Panc1 (cell line): ENCODE results near the gene PPARD. TPM values are rescaled to one million over a fixed set of nuclear protein-coding genes. Genes with fewer than 3 reads are reported as not detected.

ENCODE experiments used
- ATAC-seq: fragments of 200-7000 bp; cut with Tn5 transposase; 2 replicates; pipeline ENCODE4 v1.9.1; 2020; ENCODE audit warnings: mild to moderate bottlenecking, moderate library complexity
- BruUV-seq: library from RNA; stranded (reverse); fragments of 400-500 nt; replicated peaks from 2 replicates; lab custom pipeline; 2021; lab: Mats Ljungman, UMichigan
- CTCF ChIA-PET: fragments of 300-600 bp; sonication (Branson Sonifier 250); formaldehyde crosslinking; loops from one replicate; lab custom pipeline; 2022; ENCODE audit warnings: antibody characterized with exemption; lab: Charles Lee
- POLR2A ChIA-PET: fragments of 300-600 bp; sonication (Branson Sonifier 250); formaldehyde crosslinking; loops from one replicate; lab custom pipeline; 2022; ENCODE audit warnings: antibody characterized with exemption; lab: Charles Lee
- DNase-seq: peaks from one replicate; pipeline ENCODE4 v3.0.0-alpha.2; 2010; ENCODE audit warnings: low read depth, low spot score
- H3K27ac ChIP-seq: 2 replicates; pipeline ENCODE4 v1.5.1; 2011; ENCODE audit warnings: mild to moderate bottlenecking, low read length, inconsistent platforms
- H3K27me3 ChIP-seq: fragments of 200-500 bp; sonication (Bioruptor generic); 2 replicates; pipeline ENCODE4 v1.6.0; 2014; ENCODE audit warnings: low read length, inconsistent platforms; ENCODE audit not compliant: control insufficient read depth, insufficient read depth
- H3K36me3 ChIP-seq: fragments of 200-500 bp; sonication (Bioruptor generic); 2 replicates; pipeline ENCODE4 v1.5.1; 2014; ENCODE audit warnings: inconsistent platforms, mild to moderate bottlenecking, low read length, moderate library complexity; ENCODE audit not compliant: control insufficient read depth, insufficient read depth
- H3K4me1 ChIP-seq: 2 replicates; pipeline ENCODE4 v1.5.1; 2011; ENCODE audit warnings: inconsistent platforms, mild to moderate bottlenecking, low read length, moderate library complexity; ENCODE audit not compliant: control insufficient read depth, insufficient read depth
- H3K4me3 ChIP-seq, 2 experiments: 2 replicates each; pipeline ENCODE4 v1.5.1; 2011 to 2012; ENCODE audit warnings: low read depth in 2 of 2, low read length in 2 of 2, mild to moderate bottlenecking in 2 of 2, inconsistent platforms in 1 of 2, moderate library complexity in 1 of 2
- H3K9me3 ChIP-seq: fragments of 200-500 bp; sonication (Bioruptor generic); 2 replicates; pipeline ENCODE4 v1.5.1; 2014; ENCODE audit warnings: low read depth, mild to moderate bottlenecking, inconsistent platforms, low read length, moderate library complexity; ENCODE audit not compliant: control insufficient read depth, insufficient read depth
- POLR2AphosphoS5 ChIP-seq: IDR thresholded peaks from 2 replicates; pipeline ENCODE4 v1.6.1; 2012; ENCODE audit warnings: mild to moderate bottlenecking, low read depth, low read length, moderate library complexity
- SIN3A ChIP-seq: IDR thresholded peaks from 2 replicates; pipeline ENCODE4 v1.6.1; 2012; ENCODE audit warnings: low read depth, mild to moderate bottlenecking, low read length, moderate library complexity, borderline replicate concordance; ENCODE audit not compliant: insufficient read depth
- TCF7L2 ChIP-seq: IDR thresholded peaks from 2 replicates; pipeline ENCODE4 v1.6.1; 2011; ENCODE audit warnings: mild to moderate bottlenecking, low read depth, low read length, inconsistent platforms
- in situ Hi-C: cut with HindIII; loops from 2 replicates; pipeline ENCODE4 v1.10.0; 2016; ENCODE audit warnings: low sequenced_read_pairs, low pct_unique_long_range_greater_than_20kb
- intact Hi-C: fragments of 100-400 bp; cut with micrococcal nuclease; formaldehyde crosslinking; loops from one replicate; pipeline ENCODE4 v1.10.0; 2022; ENCODE audit not compliant: unreplicated experiment
- total RNA-seq: library from RNA; stranded (reverse); gene quantifications from one replicate; pipeline ENCODE4 v1.2.1, GENCODE V29; 2021; ENCODE audit not compliant: unreplicated experiment
- TF ChIP-seq, protein P1 (sequence below): fragments of 450-650 bp; IDR thresholded peaks from 2 replicates; pipeline ENCODE4 v1.5.1; 2017; ENCODE audit warnings: mild to moderate bottlenecking
- TF ChIP-seq, protein P2 (sequence below), 2 experiments: IDR thresholded peaks; 2 replicates each; pipeline ENCODE4 v1.6.1; 2011 to 2012; ENCODE audit warnings: low read depth in 2 of 2, control low read depth in 1 of 2, low read length in 1 of 2, mild to moderate bottlenecking in 1 of 2, moderate library complexity in 1 of 2; ENCODE audit not compliant: insufficient read depth in 1 of 2

PPARD gene
- total RNA-seq, 1 experiment from 2014 or later = 14.4 TPM

DNA sequence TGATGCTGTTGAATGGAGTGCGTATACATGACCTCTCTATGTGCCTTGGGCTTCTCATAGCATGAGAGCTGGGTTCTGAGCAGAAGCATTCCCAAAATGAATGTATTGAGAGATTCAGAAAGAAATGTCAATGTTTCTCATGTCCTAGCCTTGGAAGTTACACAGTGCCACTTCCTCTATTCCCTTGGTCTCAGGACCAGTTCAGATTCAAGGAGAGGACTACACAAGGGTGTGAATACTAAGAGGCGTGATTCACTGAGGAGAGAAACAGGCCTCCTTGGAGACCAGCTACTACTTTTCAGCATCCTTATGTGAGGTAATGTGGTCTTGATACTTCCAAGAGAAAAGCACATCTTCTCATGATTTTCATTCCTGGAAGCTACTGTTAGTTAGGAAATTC, 10.4 kb downstream of the PPARD start:
- Histone ChIP-seq H3K4me3 (no peak overlapping the region), H3K36me3 (peaks cover 2% of the 10 kb centered on the region; the same call in 1 of the 2 replicates), H3K9me3 (no peaks in the 10 kb centered on the region), H3K27ac (no peak overlapping the region), H3K4me1 (no peaks in the 10 kb centered on the region), H3K27me3 (no peaks in the 10 kb centered on the region)
- in situ Hi-C loops = no loop called here
- no TSS peak for BruUV-seq
- no peak for DNase-seq
- TF ChIP-seq TCF7L2 = no peak
- no peak for TF ChIP-seq POLR2AphosphoS5
- TF ChIP-seq, protein P1, sequence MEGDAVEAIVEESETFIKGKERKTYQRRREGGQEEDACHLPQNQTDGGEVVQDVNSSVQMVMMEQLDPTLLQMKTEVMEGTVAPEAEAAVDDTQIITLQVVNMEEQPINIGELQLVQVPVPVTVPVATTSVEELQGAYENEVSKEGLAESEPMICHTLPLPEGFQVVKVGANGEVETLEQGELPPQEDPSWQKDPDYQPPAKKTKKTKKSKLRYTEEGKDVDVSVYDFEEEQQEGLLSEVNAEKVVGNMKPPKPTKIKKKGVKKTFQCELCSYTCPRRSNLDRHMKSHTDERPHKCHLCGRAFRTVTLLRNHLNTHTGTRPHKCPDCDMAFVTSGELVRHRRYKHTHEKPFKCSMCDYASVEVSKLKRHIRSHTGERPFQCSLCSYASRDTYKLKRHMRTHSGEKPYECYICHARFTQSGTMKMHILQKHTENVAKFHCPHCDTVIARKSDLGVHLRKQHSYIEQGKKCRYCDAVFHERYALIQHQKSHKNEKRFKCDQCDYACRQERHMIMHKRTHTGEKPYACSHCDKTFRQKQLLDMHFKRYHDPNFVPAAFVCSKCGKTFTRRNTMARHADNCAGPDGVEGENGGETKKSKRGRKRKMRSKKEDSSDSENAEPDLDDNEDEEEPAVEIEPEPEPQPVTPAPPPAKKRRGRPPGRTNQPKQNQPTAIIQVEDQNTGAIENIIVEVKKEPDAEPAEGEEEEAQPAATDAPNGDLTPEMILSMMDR = no peak
- TF ChIP-seq, protein P2, sequence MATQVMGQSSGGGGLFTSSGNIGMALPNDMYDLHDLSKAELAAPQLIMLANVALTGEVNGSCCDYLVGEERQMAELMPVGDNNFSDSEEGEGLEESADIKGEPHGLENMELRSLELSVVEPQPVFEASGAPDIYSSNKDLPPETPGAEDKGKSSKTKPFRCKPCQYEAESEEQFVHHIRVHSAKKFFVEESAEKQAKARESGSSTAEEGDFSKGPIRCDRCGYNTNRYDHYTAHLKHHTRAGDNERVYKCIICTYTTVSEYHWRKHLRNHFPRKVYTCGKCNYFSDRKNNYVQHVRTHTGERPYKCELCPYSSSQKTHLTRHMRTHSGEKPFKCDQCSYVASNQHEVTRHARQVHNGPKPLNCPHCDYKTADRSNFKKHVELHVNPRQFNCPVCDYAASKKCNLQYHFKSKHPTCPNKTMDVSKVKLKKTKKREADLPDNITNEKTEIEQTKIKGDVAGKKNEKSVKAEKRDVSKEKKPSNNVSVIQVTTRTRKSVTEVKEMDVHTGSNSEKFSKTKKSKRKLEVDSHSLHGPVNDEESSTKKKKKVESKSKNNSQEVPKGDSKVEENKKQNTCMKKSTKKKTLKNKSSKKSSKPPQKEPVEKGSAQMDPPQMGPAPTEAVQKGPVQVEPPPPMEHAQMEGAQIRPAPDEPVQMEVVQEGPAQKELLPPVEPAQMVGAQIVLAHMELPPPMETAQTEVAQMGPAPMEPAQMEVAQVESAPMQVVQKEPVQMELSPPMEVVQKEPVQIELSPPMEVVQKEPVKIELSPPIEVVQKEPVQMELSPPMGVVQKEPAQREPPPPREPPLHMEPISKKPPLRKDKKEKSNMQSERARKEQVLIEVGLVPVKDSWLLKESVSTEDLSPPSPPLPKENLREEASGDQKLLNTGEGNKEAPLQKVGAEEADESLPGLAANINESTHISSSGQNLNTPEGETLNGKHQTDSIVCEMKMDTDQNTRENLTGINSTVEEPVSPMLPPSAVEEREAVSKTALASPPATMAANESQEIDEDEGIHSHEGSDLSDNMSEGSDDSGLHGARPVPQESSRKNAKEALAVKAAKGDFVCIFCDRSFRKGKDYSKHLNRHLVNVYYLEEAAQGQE (IDR thresholded peaks at IDR 0.05; ENCODE audit: insufficient read depth in 1 of 2, low read depth in 2 of 2, low read length in 1 of 2) = no peak
- no peak for TF ChIP-seq SIN3A
- intact Hi-C loops = no loop called here
- CTCF ChIA-PET = no interaction called here
- no peak for ATAC-seq
- POLR2A ChIA-PET = no interaction called here

DNA sequence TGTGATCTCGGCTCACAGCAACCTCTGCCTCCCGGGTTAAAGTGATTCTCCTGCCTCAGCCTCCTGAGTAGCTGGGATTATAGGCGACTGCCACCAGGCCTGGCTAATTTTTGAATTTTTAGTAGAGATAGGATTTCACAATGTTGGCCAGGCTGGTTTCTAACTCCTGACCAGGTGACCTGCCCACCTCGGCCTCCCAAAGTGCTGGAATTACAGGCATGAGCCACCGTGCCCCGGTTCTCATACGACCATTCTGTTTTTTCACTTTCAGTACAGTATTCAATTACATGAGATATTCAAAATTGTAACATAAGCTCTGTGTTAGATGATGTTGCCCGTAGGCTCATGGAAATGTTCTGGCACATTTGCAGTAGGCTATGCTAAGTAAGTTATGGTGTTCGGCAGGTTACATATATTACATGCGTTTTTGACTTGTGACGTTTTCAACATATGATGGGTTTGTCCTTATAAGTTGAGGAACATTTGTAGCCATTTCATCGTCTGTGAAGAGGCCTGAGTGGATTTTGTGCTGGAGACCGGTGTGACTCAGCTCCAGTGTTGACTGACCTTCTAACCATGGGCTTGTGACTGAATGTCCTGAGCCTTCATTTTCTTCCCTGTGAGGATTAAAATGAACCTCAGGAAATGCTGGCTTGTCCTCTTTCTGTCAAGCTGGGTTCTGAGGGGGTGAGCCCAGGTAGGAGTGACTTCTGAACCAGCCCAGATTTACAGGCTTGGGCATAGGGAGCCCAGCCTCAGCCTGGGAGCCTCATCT, 12.2 kb downstream of the PPARD start:
- DNase-seq = no peak
- CTCF ChIA-PET = interaction anchor here (0.7 kb wide), 1 partner anchor 11 kb away, joined by 4 read pairs; no protein-coding TSS in a partner anchor
- TF ChIP-seq TCF7L2 (no peak), SIN3A (no peak), POLR2AphosphoS5 (no peak)
- TF ChIP-seq, protein P1 = no peak
- TF ChIP-seq, protein P2 (IDR thresholded peaks at IDR 0.05; ENCODE audit: insufficient read depth in 1 of 2, low read depth in 2 of 2, low read length in 1 of 2) = no peak
- Histone ChIP-seq H3K9me3 (no peaks in the 10 kb centered on the region), H3K4me1 (no peaks in the 10 kb centered on the region), H3K4me3 (no peak overlapping the region), H3K36me3 (peaks cover 2% of the 10 kb centered on the region; the same call in 1 of the 2 replicates), H3K27ac (no peak overlapping the region), H3K27me3 (no peaks in the 10 kb centered on the region)
- intact Hi-C loops (no loop called here), in situ Hi-C loops (no loop called here)
- POLR2A ChIA-PET = interaction anchor here (0.6 kb wide), 1 partner anchor 93 kb away, joined by 21 read pairs; no protein-coding TSS in a partner anchor
- BruUV-seq = no TSS peak
- no peak for ATAC-seq
